ENCODE measurements around the gene PTX4. TPM values are rescaled to one million over a fixed set of nuclear protein-coding genes. Genes with fewer than 3 reads are reported as not detected.

The PTX4 gene
- total and polyA plus RNA-seq, 2 donors from 2014 or later = not detected

DNA sequence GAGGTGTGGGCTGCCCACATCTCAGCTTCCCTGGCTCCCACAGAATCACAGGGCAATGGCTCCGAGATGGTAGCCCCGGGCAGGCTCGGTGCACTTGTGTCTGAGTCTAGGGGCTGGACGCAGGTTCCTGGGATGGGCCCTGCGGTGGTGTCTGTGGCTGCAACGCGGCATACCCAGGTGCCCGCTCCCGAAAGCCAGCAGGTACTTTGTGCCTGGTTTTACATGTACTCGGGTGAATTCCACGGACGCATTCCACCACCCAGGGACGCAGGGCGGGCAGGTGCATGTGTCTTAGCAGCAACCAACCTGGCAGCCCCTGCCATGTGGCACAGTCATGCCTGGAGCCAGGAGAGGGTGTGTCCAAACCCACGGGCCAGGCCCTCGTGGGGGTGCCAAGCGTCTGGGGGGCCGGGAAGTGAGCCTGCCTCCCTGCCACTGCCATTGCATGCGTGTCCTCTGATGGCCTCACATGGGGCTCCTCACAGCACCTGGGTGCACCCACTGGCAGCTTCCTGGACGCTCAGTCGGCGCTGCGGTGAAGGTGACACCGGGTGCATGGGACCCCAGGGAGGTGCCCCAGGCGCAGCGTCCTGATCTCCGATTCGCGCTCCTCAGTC is 40.3 kb upstream of the PTX4 start:
- Histone ChIP-seq H3K27me3 (ENCODE audit: control insufficient read depth, insufficient read depth, low read length) (no peaks in the 10 kb centered on the region), H3K27ac (ENCODE audit: low read depth in 2 of 2, low read length in 2 of 2) (no peak overlapping the region), H3K36me3 (ENCODE audit: control insufficient read depth in 2 of 3, insufficient read depth in 3 of 3, low read length in 3 of 3) (no peaks in the 10 kb centered on the region), H3K9ac (ENCODE audit: low read length in 3 of 3) (no peak overlapping the region), H3K9me3 (ENCODE audit: control insufficient read depth in 2 of 3, insufficient read depth in 1 of 3, low read length in 3 of 3) (no peaks in the 10 kb centered on the region), H3K4me1 (ENCODE audit: control insufficient read depth in 2 of 3, insufficient read depth in 2 of 3, low read depth in 1 of 3, low read length in 3 of 3) (peaks cover 0 to 20% (median 0%) of the 10 kb centered on the region in 3 donors), H3K4me3 (ENCODE audit: low read length in 3 of 3) (no peak overlapping the region)
- FAIRE-seq (no peak), DNase-seq (no peak)
- intact Hi-C loops (cut with DNase I) = no loop called here
- TF ChIP-seq, protein P1, sequence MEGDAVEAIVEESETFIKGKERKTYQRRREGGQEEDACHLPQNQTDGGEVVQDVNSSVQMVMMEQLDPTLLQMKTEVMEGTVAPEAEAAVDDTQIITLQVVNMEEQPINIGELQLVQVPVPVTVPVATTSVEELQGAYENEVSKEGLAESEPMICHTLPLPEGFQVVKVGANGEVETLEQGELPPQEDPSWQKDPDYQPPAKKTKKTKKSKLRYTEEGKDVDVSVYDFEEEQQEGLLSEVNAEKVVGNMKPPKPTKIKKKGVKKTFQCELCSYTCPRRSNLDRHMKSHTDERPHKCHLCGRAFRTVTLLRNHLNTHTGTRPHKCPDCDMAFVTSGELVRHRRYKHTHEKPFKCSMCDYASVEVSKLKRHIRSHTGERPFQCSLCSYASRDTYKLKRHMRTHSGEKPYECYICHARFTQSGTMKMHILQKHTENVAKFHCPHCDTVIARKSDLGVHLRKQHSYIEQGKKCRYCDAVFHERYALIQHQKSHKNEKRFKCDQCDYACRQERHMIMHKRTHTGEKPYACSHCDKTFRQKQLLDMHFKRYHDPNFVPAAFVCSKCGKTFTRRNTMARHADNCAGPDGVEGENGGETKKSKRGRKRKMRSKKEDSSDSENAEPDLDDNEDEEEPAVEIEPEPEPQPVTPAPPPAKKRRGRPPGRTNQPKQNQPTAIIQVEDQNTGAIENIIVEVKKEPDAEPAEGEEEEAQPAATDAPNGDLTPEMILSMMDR (IDR thresholded peaks at IDR 0.05; ENCODE audit: borderline replicate concordance, extremely low read depth, insufficient read depth) = no peak

DNA sequence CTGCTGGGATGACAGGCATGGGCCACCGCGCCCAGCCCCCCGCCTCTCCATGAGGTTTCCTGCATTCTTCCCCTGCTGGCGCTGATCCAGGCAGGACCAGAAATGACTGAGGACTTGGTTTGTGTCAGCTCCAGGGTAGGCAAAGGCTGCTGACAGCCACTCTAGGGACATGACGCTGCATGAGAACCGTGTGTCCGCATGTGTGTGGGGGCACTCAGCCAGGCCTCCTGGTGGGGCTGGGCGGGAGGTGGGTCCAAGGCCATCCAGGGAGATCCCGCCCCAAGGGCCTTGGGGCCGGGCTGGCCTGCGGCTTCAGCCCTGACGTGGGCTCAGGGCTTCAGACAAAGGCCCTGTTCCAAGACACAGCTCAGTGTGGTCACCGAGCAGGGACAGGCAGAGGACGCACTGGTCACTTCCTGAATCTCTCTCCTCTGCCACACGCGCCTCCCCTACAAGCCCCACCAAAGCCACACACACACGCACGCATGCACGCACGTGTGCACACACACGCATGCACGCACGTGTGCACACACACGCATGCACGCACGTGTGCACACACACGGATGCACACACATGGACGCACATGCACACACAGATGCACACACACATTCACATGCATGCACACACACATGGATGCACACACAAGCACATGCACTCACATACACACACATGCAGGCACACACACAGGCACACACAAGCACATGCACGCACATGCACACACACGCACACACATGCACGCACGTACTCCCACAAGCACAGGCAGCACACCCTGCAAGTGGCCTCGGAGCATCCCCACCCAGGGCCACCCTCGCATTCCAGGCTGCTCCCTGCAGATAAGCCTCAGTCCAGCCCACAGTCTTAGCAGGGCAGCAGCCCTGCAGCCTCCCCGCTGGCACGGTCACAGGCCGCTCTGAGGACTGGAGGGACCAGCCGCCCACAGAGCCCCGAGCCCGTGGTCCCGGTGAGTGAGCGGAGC is 39.4 kb upstream of the PTX4 start:
- Histone ChIP-seq H3K27me3 (ENCODE audit: control insufficient read depth, insufficient read depth, low read length) (no peaks in the 10 kb centered on the region), H3K9ac (ENCODE audit: low read length in 3 of 3) (no peak overlapping the region), H3K36me3 (ENCODE audit: control insufficient read depth in 2 of 3, insufficient read depth in 3 of 3, low read length in 3 of 3) (no peaks in the 10 kb centered on the region), H3K4me3 (ENCODE audit: low read length in 3 of 3) (no peak overlapping the region), H3K9me3 (ENCODE audit: control insufficient read depth in 2 of 3, insufficient read depth in 1 of 3, low read length in 3 of 3) (no peaks in the 10 kb centered on the region), H3K27ac (ENCODE audit: low read depth in 2 of 2, low read length in 2 of 2) (no peak overlapping the region), H3K4me1 (ENCODE audit: control insufficient read depth in 2 of 3, insufficient read depth in 2 of 3, low read depth in 1 of 3, low read length in 3 of 3) (peaks cover 0 to 20% (median 0%) of the 10 kb centered on the region in 3 donors)
- intact Hi-C loops (cut with DNase I) = no loop called here
- TF ChIP-seq, protein P1 (IDR thresholded peaks at IDR 0.05; ENCODE audit: borderline replicate concordance, extremely low read depth, insufficient read depth) = no peak
- FAIRE-seq (no peak), DNase-seq (peak in 1 of 5 donors; percentile 53)

DNA sequence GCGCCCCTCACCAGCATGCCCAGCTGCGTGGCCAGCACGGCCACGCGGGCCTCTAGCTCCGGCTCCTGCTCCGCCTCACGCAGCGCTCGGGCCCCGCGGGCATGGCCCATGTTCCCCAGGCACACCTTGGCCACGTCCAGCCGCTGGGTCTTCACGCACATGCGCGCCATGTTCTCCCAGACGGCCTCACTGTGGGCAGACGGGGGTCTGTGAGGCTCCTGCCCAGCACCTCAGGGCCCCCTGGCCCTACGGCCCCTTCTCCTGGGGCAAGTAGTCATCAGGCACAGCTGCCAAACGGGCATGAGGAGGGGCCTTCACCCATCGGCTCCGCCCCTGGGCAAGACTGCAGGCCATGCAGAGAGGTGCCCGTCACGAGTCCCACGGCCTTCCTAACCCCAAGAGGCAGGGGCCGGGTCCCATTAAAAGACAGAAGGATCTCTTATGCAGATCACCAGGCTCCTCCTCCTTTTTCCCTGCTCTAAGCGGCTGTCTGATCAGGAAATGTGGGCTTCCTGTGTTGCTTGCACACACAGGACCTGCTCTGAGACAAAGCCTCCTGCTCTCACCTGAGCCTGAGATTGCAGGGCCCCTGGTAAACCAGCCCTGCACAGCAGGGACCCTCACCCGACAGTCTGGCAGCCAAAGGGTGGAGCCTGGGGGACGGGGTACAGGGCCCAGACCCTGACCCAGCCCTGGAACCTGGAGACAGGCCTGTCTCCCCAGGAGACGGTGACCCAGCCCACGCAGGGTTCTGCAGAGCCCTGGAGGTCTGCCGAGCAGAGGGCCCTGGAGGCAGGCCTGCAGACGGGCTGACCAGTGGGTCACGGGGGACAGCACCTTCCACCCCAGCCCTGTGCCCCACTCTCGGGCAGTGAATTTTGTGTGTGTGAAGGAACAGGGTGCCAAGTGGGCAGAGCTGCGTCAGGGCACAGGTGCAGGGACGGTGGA is 38.1 kb upstream of the PTX4 start:
- H3K27me3 ChIP-seq (ENCODE audit: control insufficient read depth, insufficient read depth, low read length) = no peaks in the 10 kb centered on the region
- DNase-seq = no peak
- no peak overlapping the region for H3K27ac ChIP-seq (ENCODE audit: low read depth in 2 of 2, low read length in 2 of 2)
- no peak overlapping the region for H3K4me3 ChIP-seq (ENCODE audit: low read length in 3 of 3)
- TF ChIP-seq, protein P1 (IDR thresholded peaks at IDR 0.05; ENCODE audit: borderline replicate concordance, extremely low read depth, insufficient read depth) = no peak
- peaks cover 0 to 20% (median 0%) of the 10 kb centered on the region in 3 donors for H3K4me1 ChIP-seq (ENCODE audit: control insufficient read depth in 2 of 3, insufficient read depth in 2 of 3, low read depth in 1 of 3, low read length in 3 of 3)
- H3K9ac ChIP-seq (ENCODE audit: low read length in 3 of 3) = no peak overlapping the region
- no peaks in the 10 kb centered on the region for H3K36me3 ChIP-seq (ENCODE audit: control insufficient read depth in 2 of 3, insufficient read depth in 3 of 3, low read length in 3 of 3)
- no peaks in the 10 kb centered on the region for H3K9me3 ChIP-seq (ENCODE audit: control insufficient read depth in 2 of 3, insufficient read depth in 1 of 3, low read length in 3 of 3)
- intact Hi-C loops (cut with DNase I) = no loop called here
- no peak for FAIRE-seq

All from kidney (tissue), 14 donors.